Measurements from ENCODE around the gene SMURF2.
"Not testable (repeated sequence)": the region's sequence is repeated elsewhere in the genome, so short reads cannot be mapped to it uniquely, and the experiment has no call there.

SMURF2 gene

GRCh38 chr17:64628641-64629040 is 33.5 kb downstream of the SMURF2 start:
- DNase-seq, result no peak

- no peak for DNase-seq
Measured at GRCh38 chr17:64627797-64628196, 34.3 kb downstream of the SMURF2 start.

GRCh38 chr17:64626827-64627226 is 35.3 kb downstream of the SMURF2 start:
- DNase-seq, result no peak

- no peak for DNase-seq
Measured at GRCh38 chr17:64625541-64625940, 36.6 kb downstream of the SMURF2 start.

- no peak for DNase-seq
Measured at GRCh38 chr17:64622931-64623654, 39.0 kb downstream of the SMURF2 start.

- DNase-seq, result no peak
Measured at GRCh38 chr17:64621772-64622171, 40.3 kb downstream of the SMURF2 start.

GRCh38 chr17:64618848-64619247 is 43.3 kb downstream of the SMURF2 start:
- DNase-seq, result no peak

GRCh38 chr17:64617125-64617780 is 44.9 kb downstream of the SMURF2 start:
- DNase-seq, result no peak

- DNase-seq, result no peak
Measured at GRCh38 chr17:64615028-64615677, 47.0 kb downstream of the SMURF2 start.

- DNase-seq, result no peak
Measured at GRCh38 chr17:64614266-64615027, 47.7 kb downstream of the SMURF2 start.

- DNase-seq, result no peak
Measured at GRCh38 chr17:64611369-64611768, 50.7 kb downstream of the SMURF2 start.

- not testable (repeated sequence) for DNase-seq
Measured at GRCh38 chr17:64610244-64610643, 51.9 kb downstream of the SMURF2 start.

GRCh38 chr17:64608571-64608981 is 53.5 kb downstream of the SMURF2 start:
- DNase-seq, result no peak

- DNase-seq, result no peak
Measured at GRCh38 chr17:64607862-64608565, 54.1 kb downstream of the SMURF2 start.

- not testable (repeated sequence) for DNase-seq
Measured at GRCh38 chr17:64604532-64604931, 57.6 kb downstream of the SMURF2 start.

GRCh38 chr17:64603987-64604386 is 58.1 kb downstream of the SMURF2 start:
- DNase-seq, result no peak

- DNase-seq, result no peak
Measured at GRCh38 chr17:64599827-64600226, 62.3 kb downstream of the SMURF2 start.

GRCh38 chr17:64599187-64599676 is 62.9 kb downstream of the SMURF2 start:
- peak; percentile 30 for DNase-seq

GRCh38 chr17:64598672-64599071 is 63.4 kb downstream of the SMURF2 start:
- no peak for DNase-seq

GRCh38 chr17:64596988-64597387 is 65.1 kb downstream of the SMURF2 start:
- no peak for DNase-seq

GRCh38 chr17:64596439-64596838 is 65.7 kb downstream of the SMURF2 start:
- DNase-seq, result no peak

- DNase-seq, result no peak
Measured at GRCh38 chr17:64591944-64592343, 70.2 kb downstream of the SMURF2 start.

Data from activated effector memory CD4-positive, alpha-beta T cell treated with Interleukin-2 at 50 U/mL for 16 hours (primary cell).